ENCODE results near the gene MRPL34. TPM values are rescaled to one million over a fixed set of nuclear protein-coding genes. Genes with fewer than 3 reads are reported as not detected.
A peak's percentile ranks its signal among the peaks of the same experiment; 100 is the strongest.

Gene MRPL34
- polyA plus RNA-seq, 4 donors = 48.5 to 77.6 (median 57.3) TPM

- no peak for DNase-seq (ENCODE audit: low read depth in 4 of 4, low spot score in 2 of 4)
These were observed 33.5 kb downstream of the MRPL34 start for GRCh38 chr19:17339088-17339741.

GRCh38 chr19:17340302-17340870 lies 34.7 kb downstream of the MRPL34 start:
- no peak for DNase-seq (ENCODE audit: low read depth in 4 of 4, low spot score in 2 of 4)

- no peak for DNase-seq (ENCODE audit: low read depth in 4 of 4, low spot score in 2 of 4)
These were observed 35.2 kb downstream of the MRPL34 start for GRCh38 chr19:17340871-17341357.

GRCh38 chr19:17341386-17341785 lies 35.7 kb downstream of the MRPL34 start:
- no peak for DNase-seq (ENCODE audit: low read depth in 4 of 4, low spot score in 2 of 4)

- no peak for DNase-seq (ENCODE audit: low read depth in 4 of 4, low spot score in 2 of 4)
These were observed 36.2 kb downstream of the MRPL34 start for GRCh38 chr19:17341845-17342244.

GRCh38 chr19:17346109-17346671 lies 40.5 kb downstream of the MRPL34 start:
- no peak for DNase-seq (ENCODE audit: low read depth in 4 of 4, low spot score in 2 of 4)

GRCh38 chr19:17347361-17347760 lies 41.7 kb downstream of the MRPL34 start:
- DNase-seq (ENCODE audit: low read depth in 4 of 4, low spot score in 2 of 4) = no peak

GRCh38 chr19:17347877-17348276 lies 42.2 kb downstream of the MRPL34 start:
- no peak for DNase-seq (ENCODE audit: low read depth in 4 of 4, low spot score in 2 of 4)

GRCh38 chr19:17348700-17349099 lies 43.0 kb downstream of the MRPL34 start:
- DNase-seq (ENCODE audit: low read depth in 4 of 4, low spot score in 2 of 4) = peak in 2 of 4 donors; percentile 55 to 56

- DNase-seq (ENCODE audit: low read depth in 4 of 4, low spot score in 2 of 4) = no peak
These were observed 46.3 kb downstream of the MRPL34 start for GRCh38 chr19:17351815-17352435.

GRCh38 chr19:17352608-17353280 lies 47.1 kb downstream of the MRPL34 start:
- no peak for DNase-seq (ENCODE audit: low read depth in 4 of 4, low spot score in 2 of 4)

- DNase-seq (ENCODE audit: low read depth in 4 of 4, low spot score in 2 of 4) = no peak
These were observed 47.7 kb downstream of the MRPL34 start for GRCh38 chr19:17353386-17353785.

Other genes starting within 250 kb of the MRPL34 start
- 10 to 100 TPM; 11.7 to 17.0 (median 15.5) TPM for gene HAUS8, start 230.4 kb upstream of the MRPL34 start, polyA plus RNA-seq (ENCODE audit: insufficient read length in 4 of 4)
- gene MYO9B, start 230.1 kb upstream of the MRPL34 start, polyA plus RNA-seq (ENCODE audit: insufficient read length in 4 of 4) = 10 to 100 TPM; 45.2 to 74.4 (median 53.9) TPM
- 10 to 100 TPM; 27.1 to 37.3 (median 31.3) TPM for gene USE1, start 90.5 kb upstream of the MRPL34 start, polyA plus RNA-seq (ENCODE audit: insufficient read length in 4 of 4)
- 10 to 100 TPM; 18.6 to 25.7 (median 23.2) TPM for gene OCEL1, start 79.6 kb upstream of the MRPL34 start, polyA plus RNA-seq (ENCODE audit: insufficient read length in 4 of 4)
- 10 to 100 TPM; 35.1 to 64.1 (median 48.9) TPM for gene NR2F6, start 60.0 kb upstream of the MRPL34 start, polyA plus RNA-seq (ENCODE audit: insufficient read length in 4 of 4)
- gene USHBP1, start 41.1 kb upstream of the MRPL34 start, polyA plus RNA-seq (ENCODE audit: insufficient read length in 4 of 4) = 1 to 10 TPM; 4.8 to 8.0 (median 7.6) TPM
- 100 to 1,000 TPM in 3 of 4 donors, 10 to 100 TPM in 1; 99.9 to 118 (median 108) TPM for gene BABAM1, start 38.4 kb upstream of the MRPL34 start, polyA plus RNA-seq (ENCODE audit: insufficient read length in 4 of 4)
- 1 to 10 TPM in 2 of 4 donors, under 1 TPM in 2; 0.86 to 2.3 (median 1.3) TPM for gene ANKLE1, start 24.0 kb upstream of the MRPL34 start, polyA plus RNA-seq (ENCODE audit: insufficient read length in 4 of 4)
- 10 to 100 TPM in 3 of 4 donors, 1 to 10 TPM in 1; 7.8 to 15.5 (median 12.6) TPM for gene ABHD8, start 2.4 kb upstream of the MRPL34 start, polyA plus RNA-seq (ENCODE audit: insufficient read length in 4 of 4)
- gene DDA1, start 3.7 kb downstream of the MRPL34 start, polyA plus RNA-seq (ENCODE audit: insufficient read length in 4 of 4) = 10 to 100 TPM; 31.3 to 48.7 (median 42.8) TPM
- gene ANO8, start 29.0 kb downstream of the MRPL34 start, polyA plus RNA-seq (ENCODE audit: insufficient read length in 4 of 4) = 10 to 100 TPM in 3 of 4 donors, 1 to 10 TPM in 1; 8.3 to 21.1 (median 13.1) TPM
- 10 to 100 TPM; 15.7 to 37.9 (median 24.6) TPM for gene GTPBP3, start 31.7 kb downstream of the MRPL34 start, polyA plus RNA-seq (ENCODE audit: insufficient read length in 4 of 4)
- gene PLVAP, start 71.5 kb downstream of the MRPL34 start, polyA plus RNA-seq (ENCODE audit: insufficient read length in 4 of 4) = 100 to 1,000 TPM; 162 to 238 (median 195) TPM
- 1 to 10 TPM in 2 of 4 donors, under 1 TPM in 2; 0.83 to 6.2 (median 3.3) TPM for gene CCDC194, start 88.3 kb downstream of the MRPL34 start, polyA plus RNA-seq (ENCODE audit: insufficient read length in 4 of 4)
- gene BST2, start 99.8 kb downstream of the MRPL34 start, polyA plus RNA-seq (ENCODE audit: insufficient read length in 4 of 4) = 100 to 1,000 TPM; 103 to 178 (median 119) TPM
- 10 to 100 TPM; 53.2 to 97.6 (median 80.9) TPM for gene MVB12A, start 114.2 kb downstream of the MRPL34 start, polyA plus RNA-seq (ENCODE audit: insufficient read length in 4 of 4)
- 1 to 10 TPM; 2.4 to 3.9 (median 3.3) TPM for gene TMEM221, start 142.8 kb downstream of the MRPL34 start, polyA plus RNA-seq (ENCODE audit: insufficient read length in 4 of 4)
- under 1 TPM in 2 of 4 donors, not detected in 2; 0.26 to 0.28 TPM for gene NXNL1, start 155.1 kb downstream of the MRPL34 start, polyA plus RNA-seq (ENCODE audit: insufficient read length in 4 of 4)
- 10 to 100 TPM; 10.7 to 24.7 (median 19.1) TPM for gene SLC27A1, start 164.7 kb downstream of the MRPL34 start, polyA plus RNA-seq (ENCODE audit: insufficient read length in 4 of 4)
- 100 to 1,000 TPM in 1 of 4 donors, 10 to 100 TPM in 3; 57.6 to 100 (median 81.2) TPM for gene PGLS, start 205.8 kb downstream of the MRPL34 start, polyA plus RNA-seq (ENCODE audit: insufficient read length in 4 of 4)
- 10 to 100 TPM; 44.7 to 64.4 (median 52.7) TPM for gene COLGALT1, start 249.8 kb downstream of the MRPL34 start, polyA plus RNA-seq (ENCODE audit: insufficient read length in 4 of 4)

All from left renal cortex interstitium (tissue), 4 donors.